ENCODE results near the gene SLC23A2.

DNA sequence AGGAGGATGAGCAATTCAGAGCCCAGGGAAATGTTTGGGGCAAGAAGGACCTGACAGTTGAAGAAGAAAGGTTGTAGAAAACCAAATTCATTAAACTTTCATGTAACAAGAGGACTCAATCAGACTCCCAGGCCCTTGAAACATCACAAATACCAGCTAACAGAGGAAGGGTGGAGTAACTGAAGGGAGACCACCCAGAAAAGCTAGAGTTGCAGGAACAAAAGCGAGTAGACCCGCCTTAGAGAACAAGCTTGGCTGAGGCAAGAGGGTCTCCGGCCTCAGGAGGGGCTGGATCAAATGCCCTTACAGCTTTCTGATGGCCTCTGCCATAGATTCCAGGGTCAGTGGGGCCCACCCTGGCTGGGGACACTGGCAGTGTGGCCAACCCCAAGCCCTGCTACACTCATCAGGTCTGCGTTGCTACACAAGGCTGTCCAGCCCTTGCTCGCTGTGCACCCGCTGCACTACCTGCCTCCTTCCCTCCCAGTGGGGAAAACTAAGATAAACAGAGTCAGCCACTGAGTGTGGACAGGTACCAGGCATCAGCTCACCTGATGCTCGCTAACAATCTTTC, 110.0 kb downstream of the SLC23A2 start:
- TF ChIP-seq POLR2AphosphoS5 (IDR thresholded peaks at IDR 0.05) = no peak
- TF ChIP-seq, protein P1, sequence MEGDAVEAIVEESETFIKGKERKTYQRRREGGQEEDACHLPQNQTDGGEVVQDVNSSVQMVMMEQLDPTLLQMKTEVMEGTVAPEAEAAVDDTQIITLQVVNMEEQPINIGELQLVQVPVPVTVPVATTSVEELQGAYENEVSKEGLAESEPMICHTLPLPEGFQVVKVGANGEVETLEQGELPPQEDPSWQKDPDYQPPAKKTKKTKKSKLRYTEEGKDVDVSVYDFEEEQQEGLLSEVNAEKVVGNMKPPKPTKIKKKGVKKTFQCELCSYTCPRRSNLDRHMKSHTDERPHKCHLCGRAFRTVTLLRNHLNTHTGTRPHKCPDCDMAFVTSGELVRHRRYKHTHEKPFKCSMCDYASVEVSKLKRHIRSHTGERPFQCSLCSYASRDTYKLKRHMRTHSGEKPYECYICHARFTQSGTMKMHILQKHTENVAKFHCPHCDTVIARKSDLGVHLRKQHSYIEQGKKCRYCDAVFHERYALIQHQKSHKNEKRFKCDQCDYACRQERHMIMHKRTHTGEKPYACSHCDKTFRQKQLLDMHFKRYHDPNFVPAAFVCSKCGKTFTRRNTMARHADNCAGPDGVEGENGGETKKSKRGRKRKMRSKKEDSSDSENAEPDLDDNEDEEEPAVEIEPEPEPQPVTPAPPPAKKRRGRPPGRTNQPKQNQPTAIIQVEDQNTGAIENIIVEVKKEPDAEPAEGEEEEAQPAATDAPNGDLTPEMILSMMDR (IDR thresholded peaks at IDR 0.05) = no peak
- no peak for TF ChIP-seq EP300 (IDR thresholded peaks at IDR 0.05; ENCODE audit: low read depth)
